ENCODE measurements around the gene GCSH.
A peak's percentile ranks its signal among the peaks of the same experiment; 100 is the strongest.

GCSH gene

GRCh38 chr16:81040842-81041241, 55.4 kb downstream of the GCSH start:
- no peak for DNase-seq

GRCh38 chr16:81040131-81040530, 56.1 kb downstream of the GCSH start:
- DNase-seq = no peak

GRCh38 chr16:81036751-81037350, 59.3 kb downstream of the GCSH start:
- DNase-seq = no peak

- peak; percentile 67 for DNase-seq
Observed at GRCh38 chr16:81035975-81036750, 60.0 kb downstream of the GCSH start.

- peak; percentile 95 for DNase-seq
Observed at GRCh38 chr16:81035398-81035974, 60.7 kb downstream of the GCSH start, which contains the start of gene ATMIN. TSS of gene ATMIN (plus strand) at chr16:81035842. CDS start at chr16:81035871, 29 bp downstream.

Data from eye (tissue), 1 donor.